Esophagus (tissue), 2 donors: ENCODE results near the gene EEF1AKMT4. TPM values are rescaled to one million over a fixed set of nuclear protein-coding genes. Genes with fewer than 3 reads are reported as not detected.

Experiments used
- H3K27ac ChIP-seq, 2 donors: one replicate each; pipeline ENCODE4 v1.5.1; 2013; ENCODE audit warnings: low read depth in 2 of 2, mild to moderate bottlenecking in 2 of 2, inconsistent platforms in 1 of 2, low read length in 1 of 2, moderate library complexity in 1 of 2
- H3K27me3 ChIP-seq, 2 donors: one replicate each; pipeline ENCODE4 v1.6.1; 2013; ENCODE audit warnings: low read length in 2 of 2, control low read depth in 1 of 2, mild to moderate bottlenecking in 1 of 2; ENCODE audit not compliant: insufficient read depth in 2 of 2, control insufficient read depth in 1 of 2
- H3K36me3 ChIP-seq, 2 donors: one replicate each; pipeline ENCODE4 v1.6.1; 2013; ENCODE audit warnings: low read length in 1 of 2; ENCODE audit not compliant: control insufficient read depth in 2 of 2, insufficient read depth in 2 of 2
- H3K4me1 ChIP-seq, 2 donors: one replicate each; pipeline ENCODE4 v1.6.1; 2013; ENCODE audit warnings: low read length in 1 of 2; ENCODE audit not compliant: control insufficient read depth in 2 of 2, insufficient read depth in 2 of 2
- H3K4me3 ChIP-seq, 2 donors: one replicate each; pipeline ENCODE4 v1.5.1; 2013; ENCODE audit warnings: low read length in 2 of 2, mild to moderate bottlenecking in 2 of 2, low read depth in 1 of 2, moderate library complexity in 1 of 2
- H3K9me3 ChIP-seq, 2 donors: one replicate each; pipeline ENCODE4 v1.6.1; 2013; ENCODE audit warnings: mild to moderate bottlenecking in 2 of 2, low read depth in 1 of 2, low read length in 1 of 2, moderate library complexity in 1 of 2; ENCODE audit not compliant: control insufficient read depth in 2 of 2, insufficient read depth in 1 of 2
- WGBS, 2 donors: extraction: QIAGEN DNeasy Blood & Tissue Kit; methylation state at CpG; one replicate each; pipeline ENCODE4 v1.1.7; 2013; 5-methylcytosine and 5-hydroxymethylcytosine counted together
- polyA plus RNA-seq, 2 donors: library from polyadenylated mRNA; stranded (reverse); fragments of 200-250 nt; gene quantifications; one replicate each; pipeline ENCODE4 v1.2.3, GENCODE V29; 2013
- donor health status: healthy with polysubstance abuse.
- donor health status: Bipolar disorder and iron deficiency.

Gene EEF1AKMT4
- polyA plus RNA-seq, 2 donors = 3.5 to 8.6 TPM

GRCh38 chr3:184306341-184306972 is 57.0 kb downstream of the EEF1AKMT4 start:
- no peak overlapping the region for H3K4me3 ChIP-seq
- 82 to 92% methylated on average over 4 of the region's 4 CpGs for WGBS, 2 donors
- no peak overlapping the region for H3K27ac ChIP-seq
- no peaks in the 10 kb centered on the region for H3K27me3 ChIP-seq
- H3K4me1 ChIP-seq = no peaks in the 10 kb centered on the region
- H3K36me3 ChIP-seq = peaks cover 33 to 49% of the 10 kb centered on the region in 2 donors
- H3K9me3 ChIP-seq = no peaks in the 10 kb centered on the region

GRCh38 chr3:184307915-184308314 is 58.4 kb downstream of the EEF1AKMT4 start:
- WGBS, 2 donors = 94 to 95% methylated on average over 9 of the region's 9 CpGs

More at GRCh38 chr3:184307915-184308314, 58.4 kb downstream of the EEF1AKMT4 start:
- H3K27me3 ChIP-seq = no peaks in the 10 kb centered on the region
- no peak overlapping the region for H3K4me3 ChIP-seq
- H3K4me1 ChIP-seq = no peaks in the 10 kb centered on the region
- peaks cover 27 to 38% of the 10 kb centered on the region in 2 donors for H3K36me3 ChIP-seq
- H3K27ac ChIP-seq = no peak overlapping the region
- H3K9me3 ChIP-seq = no peaks in the 10 kb centered on the region

Other genes starting within 250 kb of the EEF1AKMT4 start
- gene ABCC5, start 231.8 kb upstream of the EEF1AKMT4 start, polyA plus RNA-seq = 10 to 100 TPM; 19.2 to 56.0 TPM
- gene HTR3D, start 217.9 kb upstream of the EEF1AKMT4 start, polyA plus RNA-seq = not detected
- not detected for gene HTR3C, start 196.6 kb upstream of the EEF1AKMT4 start, polyA plus RNA-seq
- gene HTR3E, start 152.6 kb upstream of the EEF1AKMT4 start, polyA plus RNA-seq = not detected
- 10 to 100 TPM; 31.0 to 37.7 TPM for gene EIF2B5, start 114.3 kb upstream of the EEF1AKMT4 start, polyA plus RNA-seq
- gene DVL3, start 94.3 kb upstream of the EEF1AKMT4 start, polyA plus RNA-seq = 10 to 100 TPM; 27.2 to 31.6 TPM
- gene AP2M1, start 74.8 kb upstream of the EEF1AKMT4 start, polyA plus RNA-seq = 100 to 1,000 TPM in 1 of 2 donors, 10 to 100 TPM in 1; 94.2 to 210 TPM
- 10 to 100 TPM; 42.3 to 42.4 TPM for gene ABCF3, start 63.5 kb upstream of the EEF1AKMT4 start, polyA plus RNA-seq
- gene VWA5B2, start 20.1 kb upstream of the EEF1AKMT4 start, polyA plus RNA-seq = under 1 TPM; 0.02 to 0.04 TPM
- 10 to 100 TPM; 16.4 to 31.0 TPM for gene ALG3, start 710 bp upstream of the EEF1AKMT4 start, polyA plus RNA-seq
- gene CAMK2N2, start 11.9 kb downstream of the EEF1AKMT4 start, polyA plus RNA-seq = under 1 TPM; 0.06 to 0.12 TPM
- not detected for gene ECE2, start 26.4 kb downstream of the EEF1AKMT4 start, polyA plus RNA-seq
- 100 to 1,000 TPM in 1 of 2 donors, 10 to 100 TPM in 1; 50.1 to 156 TPM for gene PSMD2, start 49.6 kb downstream of the EEF1AKMT4 start, polyA plus RNA-seq
- gene EIF4G1, start 64.9 kb downstream of the EEF1AKMT4 start, polyA plus RNA-seq = 100 to 1,000 TPM; 222 to 257 TPM
- 1 to 10 TPM; 7.7 to 9.5 TPM for gene FAM131A, start 87.9 kb downstream of the EEF1AKMT4 start, polyA plus RNA-seq
- 1 to 10 TPM; 3.1 to 5.4 TPM for gene CLCN2, start 111.9 kb downstream of the EEF1AKMT4 start, polyA plus RNA-seq
- gene POLR2H, start 112.0 kb downstream of the EEF1AKMT4 start, polyA plus RNA-seq = 100 to 1,000 TPM in 1 of 2 donors, 10 to 100 TPM in 1; 79.6 to 103 TPM
- under 1 TPM; 0.06 to 0.12 TPM for gene THPO, start 128.5 kb downstream of the EEF1AKMT4 start, polyA plus RNA-seq
- gene CHRD, start 130.4 kb downstream of the EEF1AKMT4 start, polyA plus RNA-seq = 1 to 10 TPM; 2.2 to 3.0 TPM